NCI-H146 (cell line): ENCODE data around the gene EPN1.
"Not testable (repeated sequence)": the region's sequence is repeated elsewhere in the genome, so short reads cannot be mapped to it uniquely, and the experiment has no call there.

Experiments used
- DNase-seq: peaks from one replicate; lab custom pipeline; 2025; lab: John Stamatoyannopoulos, UW

The EPN1 gene

GRCh38 chr19:55693336-55693974 lies 18.4 kb downstream of the EPN1 start:
- no peak for DNase-seq

GRCh38 chr19:55694241-55694655 lies 19.2 kb downstream of the EPN1 start:
- no peak for DNase-seq

DNA sequence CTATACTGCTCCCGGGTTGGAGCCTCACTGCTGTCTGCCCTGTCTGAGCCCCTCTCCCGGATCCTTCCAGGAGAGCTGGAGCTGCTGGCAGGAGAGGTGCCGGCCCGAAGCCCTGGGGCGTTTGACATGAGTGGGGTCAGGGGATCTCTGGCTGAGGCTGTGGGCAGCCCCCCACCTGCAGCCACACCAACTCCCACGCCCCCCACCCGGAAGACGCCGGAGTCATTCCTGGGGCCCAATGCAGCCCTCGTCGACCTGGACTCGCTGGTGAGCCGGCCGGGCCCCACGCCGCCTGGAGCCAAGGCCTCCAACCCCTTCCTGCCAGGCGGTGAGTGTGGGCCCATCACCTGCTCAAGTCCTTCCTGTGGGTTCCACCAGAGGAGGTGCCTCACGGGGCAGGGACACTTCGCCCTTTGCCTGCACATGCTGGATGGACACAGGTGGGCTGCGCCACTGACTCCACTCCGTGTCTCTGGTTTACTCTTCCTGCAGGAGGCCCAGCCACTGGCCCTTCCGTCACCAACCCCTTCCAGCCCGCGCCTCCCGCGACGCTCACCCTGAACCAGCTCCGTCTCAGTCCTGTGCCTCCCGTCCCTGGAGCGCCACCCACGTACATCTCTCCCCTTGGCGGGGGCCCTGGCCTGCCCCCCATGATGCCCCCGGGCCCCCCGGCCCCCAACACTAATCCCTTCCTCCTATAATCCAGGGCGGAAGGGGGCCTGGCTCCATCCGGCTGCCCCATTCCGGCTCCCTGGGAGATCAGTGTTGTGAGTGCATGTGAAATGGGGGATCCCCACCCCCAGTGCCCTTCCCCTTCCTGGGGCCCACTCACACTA lies 19.8 kb downstream of the EPN1 start:
- no peak for DNase-seq

DNA sequence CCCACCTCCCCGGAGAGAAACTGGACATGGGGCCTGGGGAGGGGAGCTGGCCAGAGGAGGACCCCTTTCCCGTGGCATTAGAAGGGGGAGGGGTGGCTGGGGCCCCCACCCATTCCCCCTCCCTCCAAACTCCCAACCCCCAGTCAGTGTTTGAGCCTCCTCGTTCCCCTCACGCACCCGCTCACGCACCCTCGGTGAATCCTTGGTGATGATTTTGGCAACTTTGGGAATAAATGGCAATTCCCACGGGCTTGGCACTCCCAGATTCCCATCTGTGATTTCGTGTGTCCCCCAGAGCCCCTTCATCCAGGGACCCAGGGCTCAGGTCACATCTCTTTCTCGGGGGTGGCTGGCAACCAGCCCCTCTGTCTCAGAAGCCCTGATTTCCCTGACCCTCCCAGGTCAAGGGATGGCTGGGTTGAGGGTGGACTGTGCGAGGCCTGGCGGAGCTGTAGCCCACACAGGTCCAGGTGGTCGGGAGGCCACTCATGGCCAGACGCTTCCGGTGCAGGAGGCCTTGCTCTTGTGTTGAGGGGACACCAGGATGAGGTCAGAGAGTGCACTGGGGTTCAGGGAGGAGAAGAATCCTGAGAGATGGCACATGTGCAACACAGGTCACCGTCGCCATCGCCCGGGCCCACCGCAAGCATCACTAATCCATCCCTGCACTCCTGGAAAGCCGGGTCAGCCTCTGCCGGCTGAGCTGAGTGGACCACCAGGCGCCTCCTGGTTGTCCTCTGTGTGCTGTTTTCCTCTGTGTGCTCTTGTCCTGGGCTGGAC lies 20.7 kb downstream of the EPN1 start:
- no peak for DNase-seq

GRCh38 chr19:55696301-55697068 lies 21.5 kb downstream of the EPN1 start:
- DNase-seq, result no peak

- no peak for DNase-seq
Measured at GRCh38 chr19:55697069-55697440, 22.0 kb downstream of the EPN1 start.

- DNase-seq, result no peak
Measured at GRCh38 chr19:55697698-55698097, 22.7 kb downstream of the EPN1 start.

DNA sequence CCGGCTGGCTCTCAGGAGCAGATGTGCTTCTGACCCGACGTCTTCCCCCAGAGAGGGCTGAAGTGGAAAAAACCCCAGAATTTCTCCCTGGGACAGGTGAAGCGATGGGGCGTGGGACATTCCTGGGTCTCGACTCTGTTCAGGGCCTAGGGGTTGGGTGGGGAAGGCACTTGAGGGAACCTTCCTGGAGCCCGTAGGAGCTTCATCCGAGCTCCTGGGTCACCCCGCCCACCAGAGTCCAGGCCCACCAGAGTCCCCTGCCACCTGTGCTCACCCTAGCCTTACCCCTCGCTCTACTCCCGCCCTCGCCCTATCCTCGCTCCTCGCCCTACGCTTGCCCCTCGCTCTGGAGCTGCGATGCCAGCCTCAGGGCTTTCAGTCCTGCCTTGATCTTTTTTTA lies 23.2 kb downstream of the EPN1 start:
- DNase-seq, result no peak

- DNase-seq, result no peak
Measured at GRCh38 chr19:55699221-55699620, 24.2 kb downstream of the EPN1 start.

DNA sequence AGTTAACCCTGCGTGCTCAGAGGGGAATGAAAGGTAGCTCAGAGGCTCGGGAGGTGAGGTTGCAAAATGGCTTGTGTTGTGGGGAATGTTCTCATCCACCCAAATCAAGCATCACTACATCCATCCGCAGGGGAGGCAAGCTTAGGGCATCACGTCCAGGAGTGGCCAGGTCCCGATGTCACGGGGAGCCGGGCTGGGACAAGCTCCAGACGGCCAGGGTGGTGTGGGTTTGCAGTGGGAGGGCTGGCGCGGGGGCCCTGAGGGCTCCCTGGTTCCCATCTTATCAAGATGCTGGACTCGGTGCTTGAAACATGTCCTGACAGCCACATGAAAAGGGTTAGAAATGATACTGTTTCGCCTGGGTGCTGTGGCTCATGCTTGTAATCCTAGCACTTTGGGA lies 25.8 kb downstream of the EPN1 start:
- DNase-seq, result no peak

DNA sequence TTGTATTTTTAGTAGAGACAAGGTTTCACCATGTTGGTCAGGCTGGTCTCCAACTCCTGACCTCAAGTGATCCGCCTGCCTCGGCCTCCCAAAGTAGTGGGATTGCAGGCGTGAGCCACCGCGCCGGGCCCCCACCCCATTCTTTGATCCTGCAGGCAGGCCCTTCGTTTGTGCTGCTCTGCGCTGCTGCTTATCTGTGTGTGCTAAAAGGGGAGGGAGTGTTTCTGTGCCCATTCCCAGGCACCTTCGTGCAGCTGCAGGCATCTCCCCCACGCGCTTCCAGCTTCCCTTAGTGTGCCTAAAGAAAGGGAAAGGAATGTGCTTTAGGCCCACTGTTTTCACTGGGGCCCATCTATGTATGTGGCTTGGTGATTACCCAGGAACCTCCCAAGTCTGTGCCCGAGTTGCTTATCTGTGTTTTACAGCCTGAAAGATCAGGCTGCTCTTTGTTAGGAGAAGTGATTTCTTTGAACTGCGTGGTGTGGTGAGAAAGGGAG lies 27.2 kb downstream of the EPN1 start:
- no peak for DNase-seq

- no peak for DNase-seq
Measured at GRCh38 chr19:55703790-55704215, 28.8 kb downstream of the EPN1 start.

DNA sequence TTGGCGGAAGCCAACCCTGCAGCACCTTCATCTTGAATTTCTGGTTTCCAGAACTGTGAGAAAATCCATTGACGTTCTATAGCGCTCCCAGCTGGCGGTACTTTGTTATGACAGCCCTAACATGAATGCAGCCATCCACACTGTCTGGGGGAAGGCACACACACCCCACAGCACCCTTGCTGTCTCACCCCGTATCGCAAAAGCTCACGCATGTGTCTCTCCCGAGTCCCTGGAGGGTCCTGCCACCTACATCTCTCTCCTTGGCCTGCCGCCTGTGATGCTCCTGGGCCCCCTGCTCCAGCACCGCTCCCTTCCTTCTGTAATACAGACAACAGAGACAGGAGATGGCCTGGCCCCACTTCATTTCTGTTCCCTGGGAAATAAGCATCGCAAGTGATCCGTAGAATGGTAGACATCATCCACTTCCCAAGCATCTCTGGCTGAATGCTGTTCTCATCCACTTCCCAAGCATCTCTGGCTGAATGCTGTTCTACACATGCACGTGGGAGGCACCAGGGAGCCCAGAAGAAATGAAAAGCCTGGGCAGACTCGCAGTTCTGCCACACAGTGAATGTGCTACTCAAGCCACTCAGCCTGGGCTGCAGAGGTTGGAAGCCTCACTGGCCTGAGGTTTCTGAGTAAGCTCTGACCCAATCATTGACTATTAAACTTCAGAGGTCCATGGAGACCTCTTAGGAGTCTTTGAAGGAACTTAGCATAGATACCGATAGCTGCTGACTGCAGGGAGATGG lies 29.6 kb downstream of the EPN1 start:
- no peak for DNase-seq

- DNase-seq, result no peak
Measured at GRCh38 chr19:55705972-55706371, 30.9 kb downstream of the EPN1 start.

DNA sequence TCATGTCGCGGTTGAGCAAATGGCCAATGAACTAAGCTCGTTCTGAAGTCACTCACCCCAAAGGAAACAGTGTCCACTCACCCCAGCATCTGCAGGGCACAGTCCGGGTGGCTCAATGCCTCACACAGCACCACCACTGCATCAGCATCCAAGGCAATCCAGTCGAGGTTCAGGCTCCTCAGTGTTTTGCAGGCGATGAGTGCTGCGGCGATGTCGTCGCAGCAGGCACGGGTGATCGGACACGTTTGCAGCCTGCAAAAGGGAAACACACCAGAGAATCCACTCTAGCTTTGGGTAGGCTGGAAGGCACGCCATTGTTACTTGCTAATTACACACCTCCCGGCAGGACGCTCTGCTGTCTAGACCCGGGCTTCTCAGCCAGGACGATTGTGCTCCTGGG lies 36.7 kb downstream of the EPN1 start:
- DNase-seq, result no peak

DNA sequence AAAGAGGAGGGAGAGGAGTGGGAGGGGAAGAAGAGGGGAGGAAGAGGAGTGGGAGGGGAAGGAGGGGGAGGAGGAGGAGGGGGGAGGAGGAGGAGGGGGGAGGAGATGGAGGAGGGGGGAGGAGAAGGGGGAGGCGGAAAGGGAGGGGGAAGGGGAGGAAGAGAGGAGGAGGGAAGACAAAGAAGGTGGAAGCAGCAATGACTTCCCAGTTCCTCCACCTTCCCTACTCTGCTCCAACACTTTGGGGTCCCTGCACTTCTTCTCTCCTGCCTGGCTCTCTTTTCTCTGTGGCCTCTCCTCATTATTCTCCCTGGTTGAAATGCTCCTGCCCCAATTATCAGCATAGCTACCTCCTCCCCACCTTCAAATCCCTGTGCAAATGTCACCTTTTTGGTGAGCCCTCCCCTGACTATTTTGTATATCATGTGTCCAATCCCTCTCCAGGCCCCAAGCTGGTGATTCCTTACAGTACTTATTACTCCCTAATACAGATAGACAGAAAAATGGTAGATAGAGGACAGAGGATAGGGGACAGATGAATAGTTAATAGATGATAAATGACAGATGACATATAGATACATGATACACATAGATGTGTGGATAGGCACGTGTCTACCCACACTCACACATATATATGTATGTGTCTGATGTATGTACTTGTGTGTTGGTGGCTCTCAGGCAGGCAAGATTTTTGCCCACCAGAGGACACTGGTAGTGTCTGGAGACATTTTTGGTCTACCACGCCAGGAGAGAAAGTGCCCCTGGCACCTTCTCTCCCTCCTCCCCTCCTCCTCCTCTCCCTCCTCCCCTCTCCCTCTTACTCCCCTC lies 38.0 kb downstream of the EPN1 start:
- DNase-seq, result no peak

GRCh38 chr19:55716531-55716930 lies 41.5 kb downstream of the EPN1 start:
- peak; percentile 43 for DNase-seq

DNA sequence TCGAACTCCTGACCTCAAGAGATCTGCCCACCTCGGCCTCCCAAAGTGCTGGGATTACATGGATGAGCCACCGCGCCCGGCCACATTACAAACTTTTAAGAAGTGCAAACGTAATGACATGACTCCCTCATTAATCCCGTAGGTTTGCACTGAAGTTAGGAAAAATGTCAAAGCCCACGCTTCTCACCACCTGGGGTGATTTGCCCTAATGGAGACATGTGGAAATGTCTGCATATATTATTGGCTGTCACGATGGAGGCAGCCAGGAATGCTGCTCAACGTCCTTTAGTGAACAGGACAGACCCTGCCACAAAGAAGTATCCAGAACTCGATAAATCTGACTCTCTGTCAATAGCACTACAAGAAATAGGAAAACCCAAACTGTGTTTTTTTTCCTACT lies 42.2 kb downstream of the EPN1 start:
- DNase-seq, result no peak

- not testable (repeated sequence) for DNase-seq
Measured at GRCh38 chr19:55717879-55718711, 43.1 kb downstream of the EPN1 start.
